ENCODE data around the gene LBH.

The LBH gene

GRCh38 chr2:30208453-30208852 lies 22.9 kb upstream of the LBH start:
- H3K36me3 ChIP-seq (replicated peaks), result no peaks in the 10 kb centered on the region
- H3K27me3 ChIP-seq (replicated peaks), result no peaks in the 10 kb centered on the region
- peak; percentile 61 for DNase-seq
- no peak overlapping the region for H3K4me3 ChIP-seq (ENCODE audit: low read depth, low read length)
- peak; percentile 93 for TF ChIP-seq CTCF (IDR thresholded peaks at IDR 0.05; ENCODE audit: low read depth, low read length, missing control alignments)
- in situ Hi-C loops (cut with HindIII; ENCODE audit: low pct_ligation_motif_present, low sequenced_read_pairs), result no loop called here
- H3K27ac ChIP-seq, result no peak overlapping the region

GRCh38 chr2:30209227-30209626 lies 22.1 kb upstream of the LBH start:
- in situ Hi-C loops (cut with HindIII; ENCODE audit: low pct_ligation_motif_present, low sequenced_read_pairs), result no loop called here
- H3K4me3 ChIP-seq (ENCODE audit: low read depth, low read length), result no peak overlapping the region
- DNase-seq, result no peak
- H3K27me3 ChIP-seq (replicated peaks), result no peaks in the 10 kb centered on the region
- no peak for TF ChIP-seq CTCF (IDR thresholded peaks at IDR 0.05; ENCODE audit: low read depth, low read length, missing control alignments)
- H3K36me3 ChIP-seq (replicated peaks), result no peaks in the 10 kb centered on the region
- no peak overlapping the region for H3K27ac ChIP-seq

GRCh38 chr2:30213326-30213725 lies 18.0 kb upstream of the LBH start:
- Histone ChIP-seq H3K36me3 (replicated peaks) (no peaks in the 10 kb centered on the region), H3K27ac (no peak overlapping the region), H3K27me3 (replicated peaks) (no peaks in the 10 kb centered on the region), H3K4me3 (ENCODE audit: low read depth, low read length) (no peak overlapping the region)
- in situ Hi-C loops (cut with HindIII; ENCODE audit: low pct_ligation_motif_present, low sequenced_read_pairs), result no loop called here
- TF ChIP-seq CTCF (IDR thresholded peaks at IDR 0.05; ENCODE audit: low read depth, low read length, missing control alignments), result no peak
- no peak for DNase-seq

- Histone ChIP-seq H3K36me3 (replicated peaks) (no peaks in the 10 kb centered on the region), H3K27ac (no peak overlapping the region), H3K27me3 (replicated peaks) (no peaks in the 10 kb centered on the region), H3K4me3 (ENCODE audit: low read depth, low read length) (no peak overlapping the region)
- no peak for TF ChIP-seq CTCF (IDR thresholded peaks at IDR 0.05; ENCODE audit: low read depth, low read length, missing control alignments)
- in situ Hi-C loops (cut with HindIII; ENCODE audit: low pct_ligation_motif_present, low sequenced_read_pairs), result no loop called here
- DNase-seq, result no peak
These were observed 17.3 kb upstream of the LBH start for GRCh38 chr2:30213907-30214463.

GRCh38 chr2:30216157-30216556 lies 15.2 kb upstream of the LBH start:
- DNase-seq, result no peak
- H3K36me3 ChIP-seq (replicated peaks), result no peaks in the 10 kb centered on the region
- TF ChIP-seq CTCF (IDR thresholded peaks at IDR 0.05; ENCODE audit: low read depth, low read length, missing control alignments), result no peak
- in situ Hi-C loops (cut with HindIII; ENCODE audit: low pct_ligation_motif_present, low sequenced_read_pairs), result no loop called here
- H3K27ac ChIP-seq, result no peak overlapping the region
- no peak overlapping the region for H3K4me3 ChIP-seq (ENCODE audit: low read depth, low read length)
- no peaks in the 10 kb centered on the region for H3K27me3 ChIP-seq (replicated peaks)

GRCh38 chr2:30217644-30218337 lies 13.5 kb upstream of the LBH start:
- Histone ChIP-seq H3K27ac (no peak overlapping the region), H3K4me3 (ENCODE audit: low read depth, low read length) (no peak overlapping the region), H3K27me3 (replicated peaks) (no peaks in the 10 kb centered on the region), H3K36me3 (replicated peaks) (no peaks in the 10 kb centered on the region)
- TF ChIP-seq CTCF (IDR thresholded peaks at IDR 0.05; ENCODE audit: low read depth, low read length, missing control alignments), result no peak
- in situ Hi-C loops (cut with HindIII; ENCODE audit: low pct_ligation_motif_present, low sequenced_read_pairs), result no loop called here
- no peak for DNase-seq

All from brain microvascular endothelial cell (primary cell).